ENCODE measurements around the gene TGIF2. TPM values are rescaled to one million over a fixed set of nuclear protein-coding genes. Genes with fewer than 3 reads are reported as not detected.

The TGIF2 gene
- total and polyA plus RNA-seq, 12 donors = 3.4 to 17.9 (median 11.2) TPM

- no peaks in the 10 kb centered on the region for H3K27me3 ChIP-seq
- DNase-seq = peak; percentile 25 to 76 (median 45)
- no peak for TF ChIP-seq CTCF (IDR thresholded peaks at IDR 0.05)
- TF ChIP-seq POLR2A (IDR thresholded peaks at IDR 0.05) = peak in 1 of 2 donors; percentile 6
- intact Hi-C loops (cut with DNase I) = no loop called here
- peak overlapping the region in 1 of 4 donors; percentile 72 for H3K4me3 ChIP-seq
- peaks cover 0 to 20% of the 10 kb centered on the region in 2 donors for H3K36me3 ChIP-seq (replicated peaks in 1 of 2)
- no peaks in the 10 kb centered on the region for H3K9me3 ChIP-seq (replicated peaks in 1 of 3)
- H3K27ac ChIP-seq = peak overlapping the region; percentile 65 to 94 (median 71)
- 36 to 50% (median 39%) methylated on average over 9 to 15 of the region's 15 CpGs for WGBS, 4 donors
- peaks cover 17 to 28% of the 10 kb centered on the region in 2 donors for H3K4me1 ChIP-seq (replicated peaks in 1 of 2)
Measured at GRCh38 chr20:36604952-36605398, 31.6 kb downstream of the TGIF2 start.

- 0 to 1% (median 0%) methylated on average over 18 to 90 of the region's 90 CpGs for WGBS, 4 donors
- H3K9me3 ChIP-seq (replicated peaks in 1 of 3) = no peaks in the 10 kb centered on the region
- TF ChIP-seq POLR2A (IDR thresholded peaks at IDR 0.05) = peak; percentile 84 to 92
- TF ChIP-seq CTCF (IDR thresholded peaks at IDR 0.05) = peak; percentile 72 to 98 (median 96)
- peaks cover 17 to 24% of the 10 kb centered on the region in 2 donors for H3K4me1 ChIP-seq (replicated peaks in 1 of 2)
- peak within 1 kb of the TSS; percentile 88 to 94 (median 93) for H3K27ac ChIP-seq
- peaks cover 0 to 26% of the 10 kb centered on the region in 2 donors for H3K36me3 ChIP-seq (replicated peaks in 1 of 2)
- intact Hi-C loops (cut with DNase I) = no loop called here
- H3K27me3 ChIP-seq = no peaks in the 10 kb centered on the region
- H3K4me3 ChIP-seq = peak within 1 kb of the TSS; percentile 72 to 93 (median 82)
- DNase-seq = peak; percentile 98 to 99 (median 99)
Measured at GRCh38 chr20:36605399-36606157, 32.2 kb downstream of the TGIF2 start, which contains the start of gene RAB5IF. RAB5IF (plus strand) TSS chr20:36605779; CDS start chr20:36605952, 173 bp downstream.

- peak in 6 of 7 donors; percentile 32 to 71 (median 56) for DNase-seq
- intact Hi-C loops (cut with DNase I) = no loop called here
- Histone ChIP-seq H3K4me3 (peak overlapping the region; percentile 72 to 93 (median 82)), H3K27ac (peak overlapping the region; percentile 88 to 94 (median 93)), H3K36me3 (replicated peaks in 1 of 2) (peaks cover 0 to 34% of the 10 kb centered on the region in 2 donors), H3K9me3 (replicated peaks in 1 of 3) (no peaks in the 10 kb centered on the region), H3K4me1 (replicated peaks in 1 of 2) (peaks cover 17 to 24% of the 10 kb centered on the region in 2 donors), H3K27me3 (no peaks in the 10 kb centered on the region)
- WGBS, 4 donors = 1 to 2% (median 1%) methylated on average over 26 to 31 of the region's 31 CpGs
- TF ChIP-seq CTCF (IDR thresholded peaks at IDR 0.05) (no peak), POLR2A (IDR thresholded peaks at IDR 0.05) (no peak)
Measured at GRCh38 chr20:36606158-36607066, 33.0 kb downstream of the TGIF2 start.

Measured in adrenal gland (tissue), 12 donors.